GM12864 (cell line): ENCODE data around the gene DLL3.
A peak's percentile ranks its signal among the peaks of the same experiment; 100 is the strongest.

Source experiments
- DNase-seq: peaks from one replicate; pipeline ENCODE4 v3.0.0-alpha.2; 2011; ENCODE audit warnings: low read depth
- H3K4me3 ChIP-seq: 2 replicates; pipeline ENCODE4 v1.5.1; 2011; ENCODE audit warnings: mild to moderate bottlenecking, low read depth, low read length, control low read depth
- TF ChIP-seq, protein P1 (sequence below): IDR thresholded peaks from 2 replicates; pipeline ENCODE4 v1.5.1; 2011; ENCODE audit warnings: low read depth, mild to moderate bottlenecking, moderate library complexity, low read length, control low read depth, inconsistent platforms; ENCODE audit errors: missing control alignments

Gene DLL3

DNA sequence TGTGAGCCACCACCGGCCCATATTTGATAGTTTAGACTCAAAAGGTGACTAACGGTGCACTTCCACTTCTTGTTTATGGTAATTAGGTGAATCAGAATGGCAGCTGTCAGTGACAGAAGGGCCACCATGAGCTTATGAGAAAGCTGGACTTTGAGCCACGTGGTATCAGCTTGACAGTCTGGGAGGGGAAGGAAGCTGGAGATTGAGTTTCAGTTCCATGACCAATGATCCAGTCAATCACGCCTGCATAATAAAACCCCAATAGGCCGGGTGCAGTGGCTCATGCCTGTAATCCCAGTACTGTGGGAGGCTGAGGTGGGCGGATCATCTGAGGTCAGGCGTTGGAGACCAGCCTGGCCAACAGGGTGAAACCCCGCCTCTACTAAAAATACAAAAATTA lies 25.7 kb downstream of the DLL3 start:
- DNase-seq: no peak
- no peak overlapping the region for H3K4me3 ChIP-seq
- TF ChIP-seq, protein P1, sequence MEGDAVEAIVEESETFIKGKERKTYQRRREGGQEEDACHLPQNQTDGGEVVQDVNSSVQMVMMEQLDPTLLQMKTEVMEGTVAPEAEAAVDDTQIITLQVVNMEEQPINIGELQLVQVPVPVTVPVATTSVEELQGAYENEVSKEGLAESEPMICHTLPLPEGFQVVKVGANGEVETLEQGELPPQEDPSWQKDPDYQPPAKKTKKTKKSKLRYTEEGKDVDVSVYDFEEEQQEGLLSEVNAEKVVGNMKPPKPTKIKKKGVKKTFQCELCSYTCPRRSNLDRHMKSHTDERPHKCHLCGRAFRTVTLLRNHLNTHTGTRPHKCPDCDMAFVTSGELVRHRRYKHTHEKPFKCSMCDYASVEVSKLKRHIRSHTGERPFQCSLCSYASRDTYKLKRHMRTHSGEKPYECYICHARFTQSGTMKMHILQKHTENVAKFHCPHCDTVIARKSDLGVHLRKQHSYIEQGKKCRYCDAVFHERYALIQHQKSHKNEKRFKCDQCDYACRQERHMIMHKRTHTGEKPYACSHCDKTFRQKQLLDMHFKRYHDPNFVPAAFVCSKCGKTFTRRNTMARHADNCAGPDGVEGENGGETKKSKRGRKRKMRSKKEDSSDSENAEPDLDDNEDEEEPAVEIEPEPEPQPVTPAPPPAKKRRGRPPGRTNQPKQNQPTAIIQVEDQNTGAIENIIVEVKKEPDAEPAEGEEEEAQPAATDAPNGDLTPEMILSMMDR: no peak

DNA sequence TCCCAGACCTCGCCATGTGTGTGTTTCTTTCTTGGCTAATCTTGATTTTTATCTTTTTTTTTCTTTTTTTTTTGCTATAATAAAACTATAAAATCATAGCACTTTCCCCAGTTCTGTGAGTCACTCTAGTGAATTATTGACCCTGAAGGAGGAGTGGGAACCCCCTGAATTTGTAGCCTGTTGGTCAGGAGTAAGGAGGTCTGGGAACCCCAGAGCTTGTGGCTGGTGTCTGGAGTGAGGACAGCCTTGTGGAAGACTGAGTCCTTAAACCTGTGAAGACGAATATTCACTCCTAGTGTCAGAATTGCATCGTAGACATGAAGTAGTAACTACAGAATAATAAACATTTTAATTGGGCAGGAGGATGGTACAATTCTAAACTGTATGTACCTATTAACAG lies 26.5 kb downstream of the DLL3 start:
- no peak for DNase-seq
- no peak overlapping the region for H3K4me3 ChIP-seq
- TF ChIP-seq, protein P1: no peak

DNA sequence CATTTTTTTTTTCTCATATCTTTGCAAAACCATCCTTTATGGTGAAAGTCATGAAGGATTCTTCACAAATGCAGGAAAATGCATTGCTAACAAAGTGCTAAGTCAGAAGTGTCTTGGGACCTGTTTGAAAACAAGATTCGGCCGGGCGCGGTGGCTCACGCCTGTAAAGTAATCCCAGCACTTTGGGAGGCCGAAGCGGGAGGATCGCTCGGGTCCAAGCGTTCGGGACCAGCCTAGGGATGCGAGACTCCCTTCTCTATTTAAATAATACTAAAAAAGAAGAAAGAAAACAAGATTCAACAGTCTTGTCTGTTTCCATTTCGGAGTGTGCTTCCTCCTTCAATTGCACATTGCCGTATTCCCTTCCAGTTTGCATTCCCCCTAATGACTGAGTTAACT lies 33.1 kb downstream of the DLL3 start:
- H3K4me3 ChIP-seq: peak overlapping the region; percentile 86
- DNase-seq: no peak
- TF ChIP-seq, protein P1: no peak

DNA sequence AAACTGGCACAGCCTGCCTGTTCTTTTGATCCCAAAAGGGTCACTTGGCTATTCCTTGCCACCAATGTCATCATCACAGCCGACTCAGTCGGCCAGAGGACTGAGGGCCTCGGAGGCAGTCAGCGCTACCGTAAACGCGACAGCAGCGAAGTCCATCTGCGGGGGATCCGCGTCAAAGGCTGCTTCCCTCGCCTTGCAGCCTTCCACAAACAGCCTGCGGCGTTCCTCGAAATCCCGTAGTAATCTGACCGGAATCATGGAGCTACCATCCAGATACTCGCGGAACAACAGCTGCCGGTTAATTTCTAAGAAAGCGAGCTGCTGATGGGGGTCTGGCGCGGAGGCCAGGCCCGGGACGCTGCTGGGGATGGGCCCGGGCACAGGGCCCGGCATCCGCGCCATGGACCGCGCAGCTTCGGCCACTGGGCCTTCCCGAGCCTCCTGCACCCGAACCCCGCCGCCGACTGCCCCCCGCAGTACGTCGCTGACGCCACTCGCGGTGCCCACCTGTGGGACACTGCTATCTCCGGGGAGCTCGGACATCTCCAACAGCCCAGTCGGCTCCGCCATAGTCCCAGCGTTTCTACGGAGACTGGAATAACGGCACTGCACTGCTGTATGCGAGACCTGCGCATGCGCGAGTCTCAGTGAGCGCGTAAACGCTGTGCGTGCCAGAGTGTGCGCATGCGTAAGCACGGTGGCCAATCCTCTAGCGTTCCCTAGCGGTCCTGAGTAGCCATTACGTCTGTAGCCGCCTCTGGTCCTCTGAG lies 33.7 kb downstream of the DLL3 start, which contains the start of gene EID2B:
Gene EID2B (minus strand): TSS at position 620 of the 770 bp plus-strand sequence. CDS start 50 bp downstream, at position 570.
- TF ChIP-seq, protein P1: peak; percentile 100
- H3K4me3 ChIP-seq: peak within 1 kb of the TSS; percentile 86
- DNase-seq: peak; percentile 90

DNA sequence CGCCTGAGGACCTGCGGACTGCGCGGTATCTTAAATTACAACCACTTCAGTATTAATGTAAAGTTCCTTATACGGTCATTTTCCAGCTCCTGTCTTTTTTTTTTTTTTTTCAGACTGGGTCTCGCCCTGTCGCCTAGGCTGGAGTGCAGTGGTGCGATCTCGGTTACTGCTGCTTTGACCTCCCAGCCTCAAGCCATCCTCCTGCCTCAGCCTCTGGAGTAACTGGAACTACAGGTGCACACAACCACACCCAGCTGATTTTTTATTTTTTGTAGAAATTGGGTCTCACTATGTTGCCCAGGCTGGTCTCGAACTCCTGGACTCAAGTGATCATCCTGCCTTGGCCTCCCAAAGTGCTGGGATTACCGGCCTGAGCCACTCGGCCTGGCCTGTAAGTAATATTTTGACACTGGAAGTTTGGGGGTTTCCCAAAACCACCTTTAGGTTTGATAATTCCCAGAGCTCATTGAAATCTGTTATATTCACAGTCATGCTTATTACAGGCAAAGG lies 34.3 kb downstream of the DLL3 start:
- DNase-seq: no peak
- TF ChIP-seq, protein P1: no peak
- H3K4me3 ChIP-seq: no peak overlapping the region

DNA sequence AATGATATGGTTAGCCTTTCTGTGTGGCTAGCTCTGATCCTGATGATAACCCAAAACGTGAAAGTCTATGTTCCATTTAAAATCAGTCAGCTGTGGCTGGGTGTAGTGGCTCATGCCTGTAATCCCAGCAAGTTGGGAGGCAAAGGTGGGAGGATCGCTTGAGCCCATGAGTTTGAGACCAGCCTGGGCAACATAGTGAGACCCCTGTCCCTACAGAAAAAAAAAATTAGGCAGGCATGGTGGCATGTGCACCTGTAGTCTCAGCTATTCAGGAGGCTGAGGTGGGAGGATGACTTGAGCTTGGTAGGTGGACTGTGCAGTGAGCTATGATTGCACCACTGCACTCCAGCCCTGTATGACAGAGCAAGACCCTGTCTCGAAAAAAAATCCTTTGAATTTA lies 35.0 kb downstream of the DLL3 start:
- TF ChIP-seq, protein P1: no peak
- no peak overlapping the region for H3K4me3 ChIP-seq
- no peak for DNase-seq

DNA sequence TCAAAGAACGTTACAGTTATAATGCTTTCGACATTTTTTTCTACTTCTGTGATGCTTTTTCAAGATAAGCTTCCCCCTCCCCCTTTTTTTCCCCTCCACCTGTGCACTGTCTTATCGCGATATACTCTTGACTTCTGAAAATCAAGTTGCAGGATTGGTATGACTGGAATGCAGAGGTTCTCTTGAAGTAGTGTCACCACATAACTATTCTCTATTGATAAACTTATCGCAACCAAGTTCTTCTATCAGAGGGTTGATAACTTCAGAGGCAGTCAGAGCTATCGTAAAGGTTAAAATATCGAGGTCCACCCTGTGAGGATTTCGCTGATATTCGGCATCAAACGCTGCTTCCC lies 40.4 kb downstream of the DLL3 start:
- no peak for DNase-seq
- peak overlapping the region; percentile 88 for H3K4me3 ChIP-seq
- TF ChIP-seq, protein P1: no peak
